GDM1 (cell line): ENCODE measurements around the gene PLA2G15.

ENCODE experiments used
- DNase-seq: peaks from one replicate; lab custom pipeline; 2025; lab: John Stamatoyannopoulos, UW

PLA2G15 gene

DNA sequence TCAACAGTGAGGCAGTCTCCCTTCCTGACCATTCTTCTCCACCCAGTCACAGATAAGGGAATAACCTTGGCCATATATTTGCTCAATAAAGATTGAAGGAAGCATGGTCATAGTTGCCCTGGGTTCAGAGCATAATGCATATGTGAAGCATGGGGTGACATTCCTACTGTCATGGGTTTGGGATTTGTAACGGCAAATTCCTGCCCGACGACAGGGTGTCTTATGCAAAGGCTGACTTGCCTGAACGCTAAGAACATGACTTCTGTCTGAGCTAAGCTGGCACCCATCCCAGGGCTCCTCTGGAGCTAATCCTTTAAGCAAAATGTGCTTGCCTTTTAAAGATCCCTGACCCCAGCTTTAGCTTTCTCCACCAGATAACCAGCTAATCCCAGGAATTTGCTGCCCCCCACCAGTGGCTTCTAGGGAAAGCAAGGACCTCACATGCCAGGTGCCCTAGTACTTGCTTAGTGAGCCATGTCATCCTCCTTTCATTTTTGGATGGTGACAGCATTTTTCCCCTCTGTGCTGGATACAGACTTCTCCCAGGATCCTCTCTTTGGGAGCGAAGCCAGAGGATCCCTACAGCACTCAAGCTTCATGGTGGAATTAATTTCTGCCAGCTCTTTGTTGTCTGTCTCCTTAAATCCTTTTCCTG is 53.9 kb downstream of the PLA2G15 start:
- DNase-seq: no peak

GRCh38 chr16:68299571-68300453 is 54.6 kb downstream of the PLA2G15 start:
- DNase-seq: no peak

DNA sequence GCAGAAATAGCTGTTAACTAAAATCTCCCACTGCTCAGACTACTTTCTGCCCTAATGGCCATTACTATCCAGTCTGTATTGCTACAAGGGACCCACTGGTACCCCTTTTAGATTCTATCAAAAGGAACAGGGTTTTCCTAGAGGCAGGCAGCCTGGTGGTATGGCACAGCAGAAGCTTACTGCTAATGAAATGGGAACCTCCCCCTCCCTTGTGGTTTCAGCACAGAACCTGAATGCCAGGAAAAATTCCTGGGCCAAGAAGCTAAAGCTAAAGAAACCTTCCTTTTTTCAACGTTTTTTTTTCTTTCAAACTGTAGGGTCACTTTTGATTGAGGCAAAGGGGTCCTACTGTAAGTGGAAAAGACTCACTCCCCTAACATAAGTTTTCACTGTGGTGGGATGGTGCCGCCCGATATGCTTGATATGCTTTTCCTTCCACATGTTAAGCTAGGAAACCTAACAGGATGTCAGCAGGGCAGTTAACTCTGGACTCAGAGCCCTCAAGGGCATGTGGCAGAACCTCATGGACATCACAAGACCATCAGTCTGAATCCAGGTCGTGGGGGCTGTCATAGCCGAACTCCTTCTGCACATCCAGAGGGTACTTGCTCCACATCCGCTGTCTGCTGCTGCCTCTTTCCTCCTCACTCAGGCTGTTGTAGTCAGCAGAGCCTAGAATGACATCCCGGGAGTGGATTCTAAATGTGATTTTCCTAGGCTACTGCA is 55.7 kb downstream of the PLA2G15 start:
- DNase-seq: no peak

- DNase-seq: no peak
These were observed 61.5 kb downstream of the PLA2G15 start for GRCh38 chr16:68306633-68307032.

DNA sequence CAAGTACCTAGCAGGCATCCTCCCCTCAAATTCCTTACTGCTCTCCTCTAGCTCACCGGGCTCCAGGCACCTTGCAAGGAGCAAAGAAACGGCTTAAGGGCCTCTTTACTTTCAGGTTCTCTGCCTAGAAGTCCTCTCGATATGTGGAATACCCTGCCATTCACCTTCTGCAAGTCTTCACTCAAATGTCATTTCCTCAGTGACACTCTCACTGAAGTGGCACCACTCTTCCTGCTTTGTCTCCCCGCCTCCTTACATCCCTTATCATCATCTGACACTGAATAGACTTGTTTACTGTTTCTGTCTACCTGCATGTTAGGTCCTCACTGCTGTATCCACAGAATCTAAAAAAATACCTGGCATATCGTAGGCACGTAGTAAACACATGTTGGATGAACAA is 64.6 kb downstream of the PLA2G15 start:
- no peak for DNase-seq

- no peak for DNase-seq
These were observed 65.2 kb downstream of the PLA2G15 start for GRCh38 chr16:68310437-68310773.
